Suprapubic skin (tissue), 3 donors: ENCODE data around the gene AFP.

Source experiments
- CTCF ChIP-seq, 2 donors: fragments of 200-600 bp in 1 of 2; fragments of 450-650 bp in 1 of 2; sonication (generic) in 1 of 2; IDR thresholded peaks; one replicate each; pipeline ENCODE4 v1.5.1; 2016 to 2019; ENCODE audit warnings: antibody characterized with exemption in 2 of 2, mild to moderate bottlenecking in 1 of 2, moderate library complexity in 1 of 2
- POLR2A ChIP-seq, 2 donors: fragments of 450-650 bp; IDR thresholded peaks; one replicate each; pipeline ENCODE4 v1.6.1; 2017; ENCODE audit warnings: antibody characterized with exemption in 2 of 2, mild to moderate bottlenecking in 2 of 2, moderate library complexity in 2 of 2

GRCh38 chr4:73456177-73457022 lies 20.4 kb downstream of the AFP start:
- TF ChIP-seq CTCF (IDR thresholded peaks at IDR 0.05) (no peak), POLR2A (IDR thresholded peaks at IDR 0.05) (no peak)
